SK-N-SH (cell line): ENCODE data around the gene EFS.

Experiments
- SMC3 ChIP-seq: IDR thresholded peaks from 2 replicates; pipeline ENCODE4 v1.6.1; 2012; ENCODE audit warnings: low read depth, low read length, improper control_type of control experiment
- TF ChIP-seq, protein P1 (sequence below): fragments of 150-350 bp; IDR thresholded peaks from 2 replicates; pipeline ENCODE4 v1.6.1; 2017; ENCODE audit warnings: antibody characterized with exemption, low read length, low read depth, borderline replicate concordance
- TF ChIP-seq, protein P2 (sequence below): fragments of 200-600 bp; sonication (generic); IDR thresholded peaks from 2 replicates; pipeline ENCODE4 v1.6.1; 2017; ENCODE audit warnings: antibody characterized with exemption, mild to moderate bottlenecking, moderate library complexity

- TF ChIP-seq, protein P1, sequence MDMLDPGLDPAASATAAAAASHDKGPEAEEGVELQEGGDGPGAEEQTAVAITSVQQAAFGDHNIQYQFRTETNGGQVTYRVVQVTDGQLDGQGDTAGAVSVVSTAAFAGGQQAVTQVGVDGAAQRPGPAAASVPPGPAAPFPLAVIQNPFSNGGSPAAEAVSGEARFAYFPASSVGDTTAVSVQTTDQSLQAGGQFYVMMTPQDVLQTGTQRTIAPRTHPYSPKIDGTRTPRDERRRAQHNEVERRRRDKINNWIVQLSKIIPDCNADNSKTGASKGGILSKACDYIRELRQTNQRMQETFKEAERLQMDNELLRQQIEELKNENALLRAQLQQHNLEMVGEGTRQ: no peak
- TF ChIP-seq SMC3: no peak
- TF ChIP-seq, protein P2, sequence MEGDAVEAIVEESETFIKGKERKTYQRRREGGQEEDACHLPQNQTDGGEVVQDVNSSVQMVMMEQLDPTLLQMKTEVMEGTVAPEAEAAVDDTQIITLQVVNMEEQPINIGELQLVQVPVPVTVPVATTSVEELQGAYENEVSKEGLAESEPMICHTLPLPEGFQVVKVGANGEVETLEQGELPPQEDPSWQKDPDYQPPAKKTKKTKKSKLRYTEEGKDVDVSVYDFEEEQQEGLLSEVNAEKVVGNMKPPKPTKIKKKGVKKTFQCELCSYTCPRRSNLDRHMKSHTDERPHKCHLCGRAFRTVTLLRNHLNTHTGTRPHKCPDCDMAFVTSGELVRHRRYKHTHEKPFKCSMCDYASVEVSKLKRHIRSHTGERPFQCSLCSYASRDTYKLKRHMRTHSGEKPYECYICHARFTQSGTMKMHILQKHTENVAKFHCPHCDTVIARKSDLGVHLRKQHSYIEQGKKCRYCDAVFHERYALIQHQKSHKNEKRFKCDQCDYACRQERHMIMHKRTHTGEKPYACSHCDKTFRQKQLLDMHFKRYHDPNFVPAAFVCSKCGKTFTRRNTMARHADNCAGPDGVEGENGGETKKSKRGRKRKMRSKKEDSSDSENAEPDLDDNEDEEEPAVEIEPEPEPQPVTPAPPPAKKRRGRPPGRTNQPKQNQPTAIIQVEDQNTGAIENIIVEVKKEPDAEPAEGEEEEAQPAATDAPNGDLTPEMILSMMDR: no peak
Observed at GRCh38 chr14:23370221-23370620, 5.2 kb upstream of the EFS start.
